Panc1 (cell line): ENCODE measurements around the gene ARF1. TPM values are rescaled to one million over a fixed set of nuclear protein-coding genes. Genes with fewer than 3 reads are reported as not detected.

ENCODE experiments used
- ATAC-seq: fragments of 200-7000 bp; cut with Tn5 transposase; 2 replicates; pipeline ENCODE4 v1.9.1; 2020; ENCODE audit warnings: mild to moderate bottlenecking, moderate library complexity
- BruUV-seq: library from RNA; stranded (reverse); fragments of 400-500 nt; replicated peaks from 2 replicates; lab custom pipeline; 2021; lab: Mats Ljungman, UMichigan
- CTCF ChIA-PET: fragments of 300-600 bp; sonication (Branson Sonifier 250); formaldehyde crosslinking; loops from one replicate; lab custom pipeline; 2022; ENCODE audit warnings: antibody characterized with exemption; lab: Charles Lee
- POLR2A ChIA-PET: fragments of 300-600 bp; sonication (Branson Sonifier 250); formaldehyde crosslinking; loops from one replicate; lab custom pipeline; 2022; ENCODE audit warnings: antibody characterized with exemption; lab: Charles Lee
- DNase-seq: peaks from one replicate; pipeline ENCODE4 v3.0.0-alpha.2; 2010; ENCODE audit warnings: low read depth, low spot score
- H3K27ac ChIP-seq: 2 replicates; pipeline ENCODE4 v1.5.1; 2011; ENCODE audit warnings: mild to moderate bottlenecking, low read length, inconsistent platforms
- H3K27me3 ChIP-seq: fragments of 200-500 bp; sonication (Bioruptor generic); 2 replicates; pipeline ENCODE4 v1.6.0; 2014; ENCODE audit warnings: low read length, inconsistent platforms; ENCODE audit not compliant: control insufficient read depth, insufficient read depth
- H3K36me3 ChIP-seq: fragments of 200-500 bp; sonication (Bioruptor generic); 2 replicates; pipeline ENCODE4 v1.5.1; 2014; ENCODE audit warnings: inconsistent platforms, mild to moderate bottlenecking, low read length, moderate library complexity; ENCODE audit not compliant: control insufficient read depth, insufficient read depth
- H3K4me1 ChIP-seq: 2 replicates; pipeline ENCODE4 v1.5.1; 2011; ENCODE audit warnings: inconsistent platforms, mild to moderate bottlenecking, low read length, moderate library complexity; ENCODE audit not compliant: control insufficient read depth, insufficient read depth
- H3K4me3 ChIP-seq, 2 experiments: 2 replicates each; pipeline ENCODE4 v1.5.1; 2011 to 2012; ENCODE audit warnings: low read depth in 2 of 2, low read length in 2 of 2, mild to moderate bottlenecking in 2 of 2, inconsistent platforms in 1 of 2, moderate library complexity in 1 of 2
- H3K9me3 ChIP-seq: fragments of 200-500 bp; sonication (Bioruptor generic); 2 replicates; pipeline ENCODE4 v1.5.1; 2014; ENCODE audit warnings: low read depth, mild to moderate bottlenecking, inconsistent platforms, low read length, moderate library complexity; ENCODE audit not compliant: control insufficient read depth, insufficient read depth
- CTCF ChIP-seq: fragments of 450-650 bp; IDR thresholded peaks from 2 replicates; pipeline ENCODE4 v1.5.1; 2017; ENCODE audit warnings: mild to moderate bottlenecking
- POLR2AphosphoS5 ChIP-seq: IDR thresholded peaks from 2 replicates; pipeline ENCODE4 v1.6.1; 2012; ENCODE audit warnings: mild to moderate bottlenecking, low read depth, low read length, moderate library complexity
- REST ChIP-seq, 2 experiments: IDR thresholded peaks; 2 replicates each; pipeline ENCODE4 v1.6.1; 2011 to 2012; ENCODE audit warnings: low read depth in 2 of 2, control low read depth in 1 of 2, low read length in 1 of 2, mild to moderate bottlenecking in 1 of 2, moderate library complexity in 1 of 2; ENCODE audit not compliant: insufficient read depth in 1 of 2
- SIN3A ChIP-seq: IDR thresholded peaks from 2 replicates; pipeline ENCODE4 v1.6.1; 2012; ENCODE audit warnings: low read depth, mild to moderate bottlenecking, low read length, moderate library complexity, borderline replicate concordance; ENCODE audit not compliant: insufficient read depth
- TCF7L2 ChIP-seq: IDR thresholded peaks from 2 replicates; pipeline ENCODE4 v1.6.1; 2011; ENCODE audit warnings: mild to moderate bottlenecking, low read depth, low read length, inconsistent platforms
- in situ Hi-C: cut with HindIII; loops from 2 replicates; pipeline ENCODE4 v1.10.0; 2016; ENCODE audit warnings: low sequenced_read_pairs, low pct_unique_long_range_greater_than_20kb
- intact Hi-C: fragments of 100-400 bp; cut with micrococcal nuclease; formaldehyde crosslinking; loops from one replicate; pipeline ENCODE4 v1.10.0; 2022; ENCODE audit not compliant: unreplicated experiment
- total RNA-seq: library from RNA; stranded (reverse); gene quantifications from one replicate; pipeline ENCODE4 v1.2.1, GENCODE V29; 2021; ENCODE audit not compliant: unreplicated experiment

The ARF1 gene
- total RNA-seq, 1 experiment from 2014 or later = 321 TPM

- intact Hi-C loops = no loop called here
- Histone ChIP-seq H3K27ac (no peak overlapping the region), H3K9me3 (no peaks in the 10 kb centered on the region), H3K36me3 (no peaks in the 10 kb centered on the region), H3K4me3 (no peak overlapping the region), H3K27me3 (no peaks in the 10 kb centered on the region), H3K4me1 (peaks cover under 1% of the 10 kb centered on the region; the same call in 1 of the 2 replicates)
- ATAC-seq = no peak
- ChIA-PET CTCF (interaction anchor here (0.6 to 0.8 kb wide), 2 partner anchors 25 to 44 kb away, joined by 3 to 4 read pairs; no protein-coding TSS in a partner anchor), POLR2A (no interaction called here)
- in situ Hi-C loops = no loop called here
- no peak for DNase-seq
- TF ChIP-seq SIN3A (no peak), TCF7L2 (no peak), CTCF (no peak), POLR2AphosphoS5 (no peak), REST (IDR thresholded peaks at IDR 0.05; ENCODE audit: insufficient read depth in 1 of 2, low read depth in 2 of 2, low read length in 1 of 2) (no peak)
- BruUV-seq = no TSS peak
These were observed 33.7 kb upstream of the ARF1 start for GRCh38 chr1:228048659-228049298.

GRCh38 chr1:228050571-228051231 is 31.8 kb upstream of the ARF1 start:
- no peak for ATAC-seq
- no peak for TF ChIP-seq CTCF
- no peak for TF ChIP-seq REST (IDR thresholded peaks at IDR 0.05; ENCODE audit: insufficient read depth in 1 of 2, low read depth in 2 of 2, low read length in 1 of 2)
- no peak for TF ChIP-seq SIN3A
- no peak for TF ChIP-seq POLR2AphosphoS5
- TF ChIP-seq TCF7L2 = no peak
- BruUV-seq = no TSS peak
- no peak for DNase-seq
- H3K36me3 ChIP-seq = no peaks in the 10 kb centered on the region
- ChIA-PET POLR2A (no interaction called here), CTCF (interaction anchor here (0.7 kb wide), 1 partner anchor 9 kb away, joined by 3 read pairs; no protein-coding TSS in a partner anchor)
- no peaks in the 10 kb centered on the region for H3K9me3 ChIP-seq
- H3K4me3 ChIP-seq = no peak overlapping the region
- in situ Hi-C loops (no loop called here), intact Hi-C loops (no loop called here)
- no peak overlapping the region for H3K27ac ChIP-seq
- H3K4me1 ChIP-seq = no peaks in the 10 kb centered on the region
- no peaks in the 10 kb centered on the region; the same call in 1 of the 2 replicates for H3K27me3 ChIP-seq
